GM19023 (cell line): ENCODE results near the gene DHCR7.
A peak's percentile ranks its signal among the peaks of the same experiment; 100 is the strongest.

Experiments used
- ATAC-seq: cut with Tn5 transposase; IDR thresholded peaks from one replicate; pipeline ENCODE4 v1.9.1; 2021; ENCODE audit warnings: mild to moderate bottlenecking, moderate library complexity; ENCODE audit not compliant: unreplicated experiment

The DHCR7 gene, protein sequence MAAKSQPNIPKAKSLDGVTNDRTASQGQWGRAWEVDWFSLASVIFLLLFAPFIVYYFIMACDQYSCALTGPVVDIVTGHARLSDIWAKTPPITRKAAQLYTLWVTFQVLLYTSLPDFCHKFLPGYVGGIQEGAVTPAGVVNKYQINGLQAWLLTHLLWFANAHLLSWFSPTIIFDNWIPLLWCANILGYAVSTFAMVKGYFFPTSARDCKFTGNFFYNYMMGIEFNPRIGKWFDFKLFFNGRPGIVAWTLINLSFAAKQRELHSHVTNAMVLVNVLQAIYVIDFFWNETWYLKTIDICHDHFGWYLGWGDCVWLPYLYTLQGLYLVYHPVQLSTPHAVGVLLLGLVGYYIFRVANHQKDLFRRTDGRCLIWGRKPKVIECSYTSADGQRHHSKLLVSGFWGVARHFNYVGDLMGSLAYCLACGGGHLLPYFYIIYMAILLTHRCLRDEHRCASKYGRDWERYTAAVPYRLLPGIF

DNA sequence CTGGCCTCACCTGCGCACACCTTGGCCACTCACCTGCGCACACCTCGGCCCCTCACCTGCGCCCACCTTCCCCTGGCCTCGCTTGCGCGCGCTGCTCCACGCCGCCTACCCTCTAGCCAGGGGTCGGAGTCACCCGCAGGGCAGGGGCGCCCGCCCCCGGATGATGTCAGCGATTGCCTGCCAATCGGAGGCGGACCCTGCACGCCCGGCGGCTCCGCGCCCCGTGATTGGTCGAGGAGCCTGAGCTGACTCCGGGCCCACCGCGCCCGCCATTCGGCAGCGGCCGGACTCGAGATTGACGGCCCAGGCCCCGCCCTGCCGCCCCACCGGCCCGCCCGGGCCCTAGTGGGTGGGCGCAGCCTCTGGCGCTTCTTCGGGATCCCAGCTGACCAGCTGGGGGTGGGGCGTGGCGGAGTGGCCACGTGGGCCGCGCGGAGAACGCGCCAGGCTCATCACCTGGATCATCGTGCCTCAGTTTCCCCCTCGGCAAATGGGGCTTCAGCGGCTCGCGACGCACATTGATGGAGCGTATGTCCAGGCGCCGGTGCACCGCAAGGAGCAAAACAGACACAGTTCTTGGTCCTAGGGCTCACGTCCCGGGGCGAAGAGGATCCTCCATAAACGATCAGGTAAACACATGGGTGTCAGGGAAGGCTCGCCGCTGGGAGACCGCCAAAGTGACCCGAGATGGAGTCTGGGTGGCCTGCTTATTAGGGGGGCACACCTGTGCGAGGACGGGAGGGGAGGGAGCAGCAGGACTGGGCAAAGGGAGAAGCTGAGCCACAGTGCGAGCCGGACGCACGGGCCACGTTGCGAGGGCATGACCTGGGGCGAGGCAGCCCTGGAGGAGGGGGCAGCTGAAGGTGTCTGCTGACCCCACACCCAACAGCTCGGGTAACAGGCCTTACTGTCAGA is at the start of gene DHCR7:
TSS of gene DHCR7 (minus strand) at position 137 of the 915 bp plus-strand sequence. CDS start 3,441 bp downstream, outside the sequence.
- peak; percentile 85 for ATAC-seq

GRCh38 chr11:71496421-71496820 is 48.2 kb upstream of the DHCR7 start:
- no peak for ATAC-seq

DNA sequence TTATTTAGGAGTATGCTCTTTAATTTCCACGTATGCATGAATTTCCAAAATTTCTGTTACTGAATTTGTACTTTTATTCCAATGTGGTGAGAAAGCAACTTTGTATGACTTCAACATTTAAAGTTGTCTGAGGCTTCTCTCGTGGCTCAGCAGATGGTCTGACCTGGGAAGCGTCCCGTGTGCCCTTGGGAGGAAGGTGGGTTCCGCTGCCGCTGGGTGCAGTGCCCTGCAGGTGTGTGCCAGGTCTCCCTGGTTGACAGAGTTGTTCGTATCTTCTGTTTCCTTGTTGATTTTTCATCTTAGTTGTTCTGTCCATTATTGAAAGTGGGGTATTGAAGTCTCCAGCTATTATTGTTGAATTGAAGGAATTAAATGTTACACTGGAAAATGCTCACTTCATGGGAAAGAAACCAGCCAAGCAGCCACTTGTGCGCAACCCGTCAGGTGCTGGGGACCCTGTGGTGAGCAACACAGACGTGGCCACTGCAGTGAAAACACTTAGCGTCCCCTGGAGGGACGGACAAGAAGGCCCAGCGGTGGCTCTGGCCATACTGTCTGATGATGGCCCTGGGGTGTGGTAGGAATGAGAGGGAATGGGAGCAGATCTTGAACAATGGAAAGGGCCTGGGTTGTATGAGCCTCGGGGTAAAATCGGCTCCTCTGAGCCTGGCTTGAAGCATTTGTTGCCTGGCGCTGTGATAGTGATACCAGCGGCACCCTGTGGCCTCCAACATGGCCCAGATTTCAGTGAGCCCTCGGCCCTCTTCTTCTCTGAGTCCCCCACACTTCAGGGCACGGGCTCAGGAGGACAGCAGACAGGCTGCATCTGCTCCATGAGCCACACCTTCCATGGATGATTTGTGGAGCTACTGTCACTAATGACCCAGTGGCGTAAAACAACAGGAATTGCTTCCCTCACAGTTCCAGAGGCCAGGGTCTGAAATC is 47.4 kb upstream of the DHCR7 start:
- ATAC-seq: no peak

DNA sequence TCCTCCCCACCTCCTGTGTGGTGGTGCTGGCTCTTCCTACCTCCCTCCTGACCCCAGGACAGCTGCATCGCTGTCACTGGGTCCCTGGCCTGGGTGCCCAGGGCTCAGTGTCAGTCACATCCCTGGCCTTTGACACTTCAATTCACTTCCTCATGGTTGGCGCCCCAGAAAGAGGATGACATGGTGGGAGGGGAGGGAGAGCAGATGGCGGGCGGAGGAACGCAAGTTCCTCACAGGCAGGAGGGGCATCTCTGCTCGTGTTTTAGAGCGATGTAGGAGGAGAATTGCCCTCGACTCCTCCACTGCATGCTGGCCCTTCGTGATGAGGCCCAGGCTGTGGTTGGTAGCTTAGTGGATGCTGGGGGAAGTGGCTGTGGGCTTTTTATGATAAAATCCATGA is 43.7 kb upstream of the DHCR7 start:
- ATAC-seq: no peak

GRCh38 chr11:71491531-71491930 is 43.3 kb upstream of the DHCR7 start:
- no peak for ATAC-seq

DNA sequence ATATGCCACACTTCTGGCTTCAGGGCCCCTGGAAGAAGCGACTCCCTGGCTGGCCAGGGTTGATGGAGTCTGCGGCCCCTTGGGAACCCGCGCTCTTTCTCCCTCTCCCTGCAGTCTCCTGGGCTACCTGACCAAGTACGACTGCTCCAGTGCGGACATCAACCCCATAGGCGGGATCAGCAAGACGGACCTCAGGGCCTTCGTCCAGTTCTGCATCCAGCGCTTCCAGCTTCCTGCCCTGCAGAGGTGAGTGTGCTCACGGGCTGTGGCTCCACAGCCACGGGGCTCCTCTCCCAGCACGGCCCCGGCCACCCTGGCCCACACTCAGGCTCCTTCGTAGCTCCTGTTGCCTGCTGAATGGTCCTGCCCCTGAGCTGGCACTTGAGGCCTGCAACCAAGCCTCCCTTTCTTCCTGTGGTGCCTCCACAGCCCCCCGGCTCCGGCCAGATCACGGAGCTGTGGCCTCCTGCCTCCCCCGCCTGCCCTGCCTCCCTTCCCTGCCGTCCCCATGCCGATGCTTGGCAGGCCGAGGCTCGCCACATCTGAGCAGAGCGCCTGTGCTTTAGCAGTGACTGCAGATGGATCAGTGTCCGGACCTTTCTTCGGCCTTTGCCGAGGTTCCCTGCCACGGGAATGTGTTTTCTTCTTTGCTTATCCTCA is 42.7 kb upstream of the DHCR7 start:
- ATAC-seq: no peak

DNA sequence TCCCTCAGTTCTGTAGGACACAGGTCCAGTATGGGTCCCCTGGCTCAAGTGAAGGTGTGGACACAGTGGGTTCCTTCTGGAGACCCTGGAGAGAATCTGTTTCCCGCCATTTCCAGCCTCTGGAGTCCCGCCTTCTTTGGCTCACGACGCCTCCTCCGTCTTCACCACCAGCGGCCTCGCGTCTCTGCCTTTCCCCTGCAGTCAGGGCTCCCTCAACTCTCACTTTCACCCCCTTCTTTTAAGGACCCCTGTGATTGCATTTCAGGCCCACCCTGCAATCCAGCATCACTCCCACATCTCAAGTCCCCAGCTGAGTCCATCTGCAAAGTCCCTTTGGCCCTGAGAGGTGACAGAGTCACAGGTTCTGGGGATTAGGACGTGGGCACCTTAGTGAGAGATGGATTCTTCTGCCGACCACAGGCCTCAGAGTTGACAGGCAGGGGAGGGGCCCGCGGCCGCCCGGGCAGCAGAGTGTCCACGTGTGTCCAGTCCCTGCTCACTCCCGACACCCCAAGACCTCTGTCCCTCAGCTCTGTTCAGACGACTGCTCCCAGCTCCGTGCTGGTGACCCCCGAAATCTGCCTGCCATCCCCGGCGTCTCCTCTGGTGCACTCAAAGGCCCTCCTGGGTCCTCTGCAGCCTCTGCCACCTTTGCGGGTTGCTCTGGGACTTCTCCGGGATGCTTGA is 42.0 kb upstream of the DHCR7 start:
- no peak for ATAC-seq

DNA sequence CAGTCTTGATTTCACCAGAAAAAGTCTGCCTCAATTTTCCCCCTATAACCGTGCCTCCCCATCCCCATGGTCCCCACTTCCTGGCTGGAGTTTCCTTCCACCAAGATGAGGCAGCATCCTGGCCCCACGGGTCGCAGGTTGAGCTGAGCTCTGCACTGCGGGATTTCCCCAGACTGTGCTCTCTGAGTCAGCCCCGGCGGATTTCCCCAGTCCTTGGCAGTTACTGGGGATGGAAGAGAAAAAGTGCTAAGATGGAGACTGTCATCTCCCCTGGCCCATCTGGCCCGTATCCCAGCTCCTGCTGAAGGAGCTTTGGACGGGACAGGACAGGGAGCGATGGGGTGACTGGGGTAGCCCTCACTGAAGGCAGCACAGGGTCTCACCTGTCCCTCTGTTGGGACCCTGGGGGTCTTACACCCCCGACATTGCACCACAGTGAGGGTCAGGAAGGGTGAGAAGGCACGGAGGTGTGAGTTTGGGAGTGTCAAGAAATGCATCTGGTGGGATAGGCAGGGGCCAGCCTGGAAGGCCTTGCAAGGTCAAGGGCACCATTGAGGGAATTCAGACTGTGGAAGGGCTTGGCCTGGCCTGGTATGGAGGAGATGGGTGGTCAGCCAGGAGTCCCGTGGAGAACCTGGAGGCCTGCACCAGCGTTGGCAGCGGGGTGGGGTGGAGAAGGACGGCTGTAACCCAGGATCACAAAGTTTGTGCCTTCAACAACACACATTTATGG is 41.3 kb upstream of the DHCR7 start:
- ATAC-seq: no peak

GRCh38 chr11:71488681-71489270 is 40.6 kb upstream of the DHCR7 start:
- no peak for ATAC-seq

DNA sequence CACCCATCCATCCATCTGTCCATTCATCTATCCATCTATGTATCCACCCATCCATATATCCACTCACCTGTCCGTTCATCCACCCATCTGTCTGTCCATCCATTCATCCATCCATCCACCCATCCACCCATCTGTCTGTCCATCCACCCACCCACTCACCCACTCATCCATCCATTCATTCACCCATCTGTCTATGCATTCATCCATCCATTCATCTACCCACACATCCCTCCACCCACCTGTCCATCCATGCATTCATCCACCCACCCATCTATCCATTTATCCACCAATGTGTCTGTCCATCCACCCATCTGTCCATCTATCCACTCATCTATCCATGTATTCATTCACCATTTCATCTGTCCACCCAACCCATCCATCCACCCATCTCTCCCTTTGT is 38.1 kb upstream of the DHCR7 start:
- ATAC-seq: no peak

- ATAC-seq: no peak
Observed at GRCh38 chr11:71485466-71485865, 37.3 kb upstream of the DHCR7 start.

DNA sequence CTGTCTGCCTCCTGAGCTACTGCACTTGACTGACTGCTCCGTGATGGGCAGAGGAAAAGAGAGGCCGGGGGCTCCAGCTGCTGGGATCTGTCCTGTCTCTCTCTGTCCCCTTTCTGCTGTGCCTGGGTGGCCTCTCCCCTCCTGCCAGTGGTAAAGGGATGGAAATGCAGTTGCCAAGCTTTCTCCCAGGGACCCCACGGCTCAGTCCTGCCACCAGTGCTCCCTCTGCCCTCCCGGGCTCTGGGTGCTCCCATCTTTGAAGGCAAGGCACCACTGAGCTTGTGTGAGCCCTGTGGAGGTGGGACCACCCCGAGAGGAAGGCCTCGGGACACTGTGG is 36.8 kb upstream of the DHCR7 start:
- no peak for ATAC-seq

DNA sequence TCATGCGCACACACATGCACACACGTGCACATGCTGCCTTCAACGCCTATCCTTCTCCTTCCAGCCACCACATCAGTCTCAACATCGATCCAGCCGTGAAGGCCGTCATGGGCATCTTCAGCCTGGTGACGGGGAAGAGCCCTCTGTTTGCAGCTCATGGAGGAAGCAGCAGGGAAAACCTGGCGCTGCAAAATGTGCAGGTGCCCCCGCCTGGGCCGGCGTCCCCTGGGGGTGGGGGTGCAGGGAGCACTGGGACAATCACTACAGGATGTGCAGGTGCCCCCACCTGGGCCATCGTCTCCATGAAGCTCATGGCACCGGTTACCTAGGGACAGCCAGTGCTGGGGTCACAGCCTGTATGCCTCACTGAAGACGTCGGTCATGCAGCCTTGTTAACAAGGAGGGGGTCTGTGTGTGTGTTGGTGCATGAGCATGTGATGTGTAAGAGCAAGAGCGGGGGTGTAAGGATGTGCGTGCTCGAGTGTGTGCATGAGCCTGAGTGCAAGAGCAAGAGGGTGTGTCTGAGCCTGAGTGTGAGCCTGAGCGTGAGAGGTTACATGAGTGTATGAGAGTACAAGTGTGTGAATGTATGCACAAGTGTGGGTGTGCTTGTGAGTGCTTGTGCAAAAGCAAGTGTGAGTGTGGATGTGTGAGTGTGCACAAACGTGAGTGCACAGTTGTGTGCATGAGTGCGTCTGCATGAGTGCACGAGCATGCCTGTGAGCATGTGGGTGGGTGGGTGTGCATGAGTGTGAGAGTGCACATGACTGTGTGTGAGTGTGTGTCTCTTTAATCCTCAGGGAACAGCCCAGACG is 36.3 kb upstream of the DHCR7 start:
- ATAC-seq: no peak

DNA sequence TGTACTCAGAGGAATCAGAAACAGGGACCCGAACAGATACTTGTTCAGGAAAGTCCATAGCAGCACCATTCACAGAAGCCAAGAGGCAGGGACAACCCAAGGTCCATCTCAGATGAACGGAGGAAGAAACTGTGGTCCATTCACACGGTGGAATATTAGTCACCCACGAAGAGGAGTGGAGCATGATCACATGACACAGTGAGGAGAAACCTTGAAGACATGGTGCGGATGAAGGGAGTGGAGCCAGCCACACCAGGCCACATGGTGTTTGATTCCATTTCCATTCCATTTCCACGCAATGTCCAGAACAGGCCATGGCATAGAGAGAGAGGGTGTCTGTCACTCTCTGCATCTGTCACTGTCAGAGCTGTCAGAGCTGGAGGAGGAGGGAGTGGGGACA is 35.5 kb upstream of the DHCR7 start:
- ATAC-seq: no peak

DNA sequence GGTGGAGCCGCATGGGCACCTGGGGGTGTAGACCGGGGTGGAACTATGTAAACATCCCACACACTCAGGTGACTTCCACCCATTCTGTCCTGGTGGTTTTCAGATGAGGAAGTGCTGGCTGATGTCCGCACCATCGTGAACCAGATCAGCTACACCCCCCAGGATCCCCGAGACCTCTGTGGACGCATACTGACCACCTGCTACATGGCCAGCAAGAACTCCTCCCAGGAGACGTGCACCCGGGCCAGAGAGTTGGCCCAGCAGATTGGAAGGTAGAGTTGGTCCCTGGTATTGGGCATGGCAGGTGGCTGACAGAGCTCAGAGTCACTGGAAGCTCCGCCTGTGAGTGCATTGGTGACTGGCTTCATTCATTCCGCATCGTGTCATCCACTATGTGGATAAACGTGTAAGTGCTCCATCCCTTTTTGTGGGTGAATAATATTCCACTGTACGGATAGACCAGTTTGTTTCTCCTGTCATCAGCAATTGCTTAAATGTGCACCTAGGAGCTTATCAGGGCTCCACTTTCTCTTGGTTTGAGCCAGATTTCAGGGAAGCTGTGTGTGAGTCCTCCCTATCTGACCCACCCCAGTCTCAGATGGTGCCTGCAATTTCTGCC is 34.7 kb upstream of the DHCR7 start:
- ATAC-seq: no peak

- ATAC-seq: no peak
Observed at GRCh38 chr11:71482216-71482615, 34.0 kb upstream of the DHCR7 start.
